ENCODE data around the gene FTSJ1. TPM values are rescaled to one million over a fixed set of nuclear protein-coding genes. Genes with fewer than 3 reads are reported as not detected.
"Not testable (repeated sequence)": the region's sequence is repeated elsewhere in the genome, so short reads cannot be mapped to it uniquely, and the experiment has no call there.

The FTSJ1 gene
- total RNA-seq, 1 experiment from 2014 or later, result 49.4 TPM

GRCh38 chrX:48523682-48524081 is 47.7 kb downstream of the FTSJ1 start:
- Histone ChIP-seq H2BK120ac (ENCODE audit: low read depth, low read length, poor library complexity, severe bottlenecking) (no peak overlapping the region), H3K14ac (ENCODE audit: insufficient read depth, low read length) (no peak overlapping the region), H2BK20ac (ENCODE audit: low read depth, low read length, poor library complexity, severe bottlenecking) (no peak overlapping the region), H4K5ac (ENCODE audit: insufficient read length, low read depth, low read length) (no peak overlapping the region), H4K91ac (ENCODE audit: insufficient read length, low read depth, low read length) (no peak overlapping the region), H3K79me1 (ENCODE audit: insufficient read depth, low read depth, low read length, poor library complexity, severe bottlenecking) (no peaks in the 10 kb centered on the region), H3K27me3 (ENCODE audit: insufficient read depth, low read length) (no peaks in the 10 kb centered on the region), H2BK5ac (ENCODE audit: insufficient read length, low read length) (no peak overlapping the region), H3K9ac (ENCODE audit: extremely low read depth, insufficient read length, low read length) (no peak overlapping the region), H3K23me2 (ENCODE audit: insufficient read length, low read depth, low read length, poor library complexity, severe bottlenecking) (no peaks in the 10 kb centered on the region), H3K27ac (ENCODE audit: insufficient read length, low read depth, low read length) (no peak overlapping the region), H3K79me2 (ENCODE audit: insufficient read depth, low read length) (no peaks in the 10 kb centered on the region; the same call in 1 of the 2 replicates), H3K56ac (ENCODE audit: insufficient read length, low read depth, low read length) (no peak overlapping the region), H2BK12ac (ENCODE audit: insufficient read length, low read depth, low read length) (no peak overlapping the region), H2AK5ac (ENCODE audit: insufficient read length, low read length) (no peak overlapping the region), H2BK15ac (ENCODE audit: low read depth, low read length) (no peak overlapping the region), H3K9me3 (ENCODE audit: control insufficient read depth, low read depth, low read length) (peaks cover 38% of the 10 kb centered on the region), H4K20me1 (ENCODE audit: control insufficient read depth, insufficient read depth, insufficient read length) (no peaks in the 10 kb centered on the region), H2AFZ (ENCODE audit: low read length) (no peak overlapping the region), H4K8ac (replicated peaks; ENCODE audit: insufficient read length, low read depth, low read length) (no peak overlapping the region), H3K4ac (ENCODE audit: low read depth, low read length) (no peak overlapping the region), H3T11ph (ENCODE audit: low read length) (no peak overlapping the region), H3K4me2 (ENCODE audit: insufficient read depth, insufficient read length, low read length) (peak overlapping the region; percentile 29), H3K4me1 (ENCODE audit: insufficient read depth, low read length) (no peaks in the 10 kb centered on the region), H3K18ac (ENCODE audit: insufficient read length, low read depth, low read length) (no peak overlapping the region), H3K23ac (ENCODE audit: insufficient read length, low read depth, low read length) (no peak overlapping the region)
- H3K27me3 Mint-ChIP-seq (ENCODE audit: low read depth), result no peaks in the 10 kb centered on the region
- H3K27ac Mint-ChIP-seq, result peak overlapping the region in 1 of 3 experiments; percentile 74; a peak in 2 of 7 replicates
- peaks cover 54 to 65% of the 10 kb centered on the region in 2 experiments for H3K9me3 Mint-ChIP-seq
- DNase-seq, result no peak
- peak overlapping the region; percentile 38 to 65 for H3K4me3 Mint-ChIP-seq
- no peak for TF ChIP-seq CTCF (conservative IDR thresholded peaks at IDR 0.05)
- no CpG with 5 or more reads among the region's 12 CpGs for WGBS (ENCODE audit: extremely low coverage, insufficient read length, low lambda C conversion rate)
- H3K4me1 Mint-ChIP-seq, result peaks cover 8 to 11% of the 10 kb centered on the region in 2 experiments; a peak in 3 of 4 replicates
- H3K36me3 Mint-ChIP-seq (ENCODE audit: insufficient read depth in 1 of 3, low read depth in 3 of 3), result peaks cover 22 to 47% (median 43%) of the 10 kb centered on the region in 3 experiments

GRCh38 chrX:48525853-48526252 is 49.9 kb downstream of the FTSJ1 start:
- peaks cover 22 to 57% (median 42%) of the 10 kb centered on the region in 3 experiments for H3K36me3 Mint-ChIP-seq (ENCODE audit: insufficient read depth in 1 of 3, low read depth in 3 of 3)
- not testable (repeated sequence) for H4K20me1 ChIP-seq (ENCODE audit: control insufficient read depth, insufficient read depth, insufficient read length); H3K27me3 ChIP-seq (ENCODE audit: insufficient read depth, low read length); H3K14ac ChIP-seq (ENCODE audit: insufficient read depth, low read length); H4K8ac ChIP-seq (replicated peaks; ENCODE audit: insufficient read length, low read depth, low read length); H2BK120ac ChIP-seq (ENCODE audit: low read depth, low read length, poor library complexity, severe bottlenecking); H2AFZ ChIP-seq (ENCODE audit: low read length); H3K9ac ChIP-seq (ENCODE audit: extremely low read depth, insufficient read length, low read length); H3K23ac ChIP-seq (ENCODE audit: insufficient read length, low read depth, low read length); H4K91ac ChIP-seq (ENCODE audit: insufficient read length, low read depth, low read length); H3K4me3 Mint-ChIP-seq; H3T11ph ChIP-seq (ENCODE audit: low read length); DNase-seq; H3K27ac Mint-ChIP-seq; H3K79me1 ChIP-seq (ENCODE audit: insufficient read depth, low read depth, low read length, poor library complexity, severe bottlenecking); H3K27me3 Mint-ChIP-seq (ENCODE audit: low read depth); H3K79me2 ChIP-seq (ENCODE audit: insufficient read depth, low read length); H3K4me2 ChIP-seq (ENCODE audit: insufficient read depth, insufficient read length, low read length); H3K23me2 ChIP-seq (ENCODE audit: insufficient read length, low read depth, low read length, poor library complexity, severe bottlenecking); H2AK5ac ChIP-seq (ENCODE audit: insufficient read length, low read length); H3K4me1 Mint-ChIP-seq; H2BK15ac ChIP-seq (ENCODE audit: low read depth, low read length); H2BK12ac ChIP-seq (ENCODE audit: insufficient read length, low read depth, low read length); H3K27ac ChIP-seq (ENCODE audit: insufficient read length, low read depth, low read length); H3K4ac ChIP-seq (ENCODE audit: low read depth, low read length); H4K5ac ChIP-seq (ENCODE audit: insufficient read length, low read depth, low read length); H2BK5ac ChIP-seq (ENCODE audit: insufficient read length, low read length); H3K18ac ChIP-seq (ENCODE audit: insufficient read length, low read depth, low read length); H3K56ac ChIP-seq (ENCODE audit: insufficient read length, low read depth, low read length); H2BK20ac ChIP-seq (ENCODE audit: low read depth, low read length, poor library complexity, severe bottlenecking); H3K4me1 ChIP-seq (ENCODE audit: insufficient read depth, low read length)
- WGBS (ENCODE audit: extremely low coverage, insufficient read length, low lambda C conversion rate), result no CpG with 5 or more reads among the region's 8 CpGs
- H3K9me3 ChIP-seq (ENCODE audit: control insufficient read depth, low read depth, low read length), result peaks cover 31% of the 10 kb centered on the region
- H3K9me3 Mint-ChIP-seq, result peaks cover 58 to 59% of the 10 kb centered on the region in 2 experiments

All from H9 (cell line).